ENCODE measurements around the gene FOXC2.
"Not testable (repeated sequence)": the region's sequence is repeated elsewhere in the genome, so short reads cannot be mapped to it uniquely, and the experiment has no call there.

FOXC2 gene

DNA sequence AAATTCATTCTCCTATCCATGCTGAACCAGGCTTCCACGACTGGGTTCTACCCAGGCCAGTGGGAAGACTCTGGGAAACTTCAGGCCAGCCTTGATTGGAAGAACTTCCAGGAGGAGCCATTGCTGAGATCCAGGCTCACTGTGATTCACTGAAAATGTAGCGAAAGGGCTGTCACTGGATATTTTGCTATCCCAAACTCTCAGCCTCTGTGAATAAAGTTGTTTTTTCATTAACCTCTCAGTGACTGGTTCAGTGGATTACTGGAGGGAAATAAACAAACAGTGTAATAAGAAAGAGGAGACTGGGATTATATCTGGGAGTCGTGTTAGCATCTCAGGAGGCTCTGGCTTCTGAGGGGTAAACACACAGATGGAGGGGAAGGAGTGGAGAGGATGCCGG, 14.8 kb downstream of the FOXC2 start:
- in situ Hi-C loops (cut with MboI; ENCODE audit: low sequenced_read_pairs), result no loop called here

- in situ Hi-C loops (cut with MboI; ENCODE audit: low sequenced_read_pairs), result no loop called here
Observed at GRCh38 chr16:86584071-86584685, 17.5 kb downstream of the FOXC2 start.

DNA sequence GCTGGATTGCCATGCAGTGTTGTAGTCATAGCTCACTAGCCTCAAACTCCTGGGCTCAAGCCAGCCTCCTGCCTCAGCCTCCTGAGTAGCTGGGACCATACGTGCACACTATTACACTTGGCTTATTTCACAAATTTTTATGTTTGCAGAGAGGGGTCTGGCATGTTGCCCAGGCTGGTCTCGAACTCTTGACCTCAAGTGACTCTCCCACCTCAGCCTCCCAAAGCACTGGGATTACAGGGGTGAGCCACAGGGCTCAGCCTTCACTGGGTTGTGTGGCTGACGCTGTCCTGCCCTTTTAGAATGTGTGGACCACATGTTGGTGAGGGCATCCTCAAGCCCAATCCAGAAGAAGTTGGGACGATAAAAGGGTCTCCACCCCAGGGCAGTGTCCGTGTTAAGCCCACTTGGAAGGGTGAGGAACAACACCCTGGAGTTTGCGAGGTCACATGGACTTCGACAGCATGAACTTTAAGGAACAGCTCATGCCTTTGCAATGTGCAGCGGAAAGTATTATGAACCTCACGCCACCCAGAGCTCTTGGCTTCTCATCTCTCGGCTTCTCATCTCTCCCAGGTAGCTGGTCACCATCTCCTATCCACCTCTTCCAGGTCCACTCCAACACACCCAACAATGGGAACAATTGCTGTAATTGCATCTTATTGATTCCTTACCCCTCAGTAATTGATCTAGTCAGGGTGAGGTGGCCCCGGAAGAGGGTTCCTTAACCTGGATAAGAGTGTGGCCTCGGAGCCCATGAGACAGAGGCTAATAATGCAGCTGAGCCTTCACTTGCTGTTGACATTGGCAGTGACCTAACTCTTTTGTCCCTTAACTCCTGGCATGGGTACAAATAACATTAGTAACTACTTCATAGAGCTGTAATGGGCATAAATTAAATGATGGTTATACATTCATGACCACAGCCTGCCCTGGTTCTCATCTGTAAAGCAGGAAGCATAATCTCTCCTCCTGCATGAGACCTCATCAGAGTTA, 18.4 kb downstream of the FOXC2 start:
- in situ Hi-C loops (cut with MboI; ENCODE audit: low sequenced_read_pairs), result no loop called here

DNA sequence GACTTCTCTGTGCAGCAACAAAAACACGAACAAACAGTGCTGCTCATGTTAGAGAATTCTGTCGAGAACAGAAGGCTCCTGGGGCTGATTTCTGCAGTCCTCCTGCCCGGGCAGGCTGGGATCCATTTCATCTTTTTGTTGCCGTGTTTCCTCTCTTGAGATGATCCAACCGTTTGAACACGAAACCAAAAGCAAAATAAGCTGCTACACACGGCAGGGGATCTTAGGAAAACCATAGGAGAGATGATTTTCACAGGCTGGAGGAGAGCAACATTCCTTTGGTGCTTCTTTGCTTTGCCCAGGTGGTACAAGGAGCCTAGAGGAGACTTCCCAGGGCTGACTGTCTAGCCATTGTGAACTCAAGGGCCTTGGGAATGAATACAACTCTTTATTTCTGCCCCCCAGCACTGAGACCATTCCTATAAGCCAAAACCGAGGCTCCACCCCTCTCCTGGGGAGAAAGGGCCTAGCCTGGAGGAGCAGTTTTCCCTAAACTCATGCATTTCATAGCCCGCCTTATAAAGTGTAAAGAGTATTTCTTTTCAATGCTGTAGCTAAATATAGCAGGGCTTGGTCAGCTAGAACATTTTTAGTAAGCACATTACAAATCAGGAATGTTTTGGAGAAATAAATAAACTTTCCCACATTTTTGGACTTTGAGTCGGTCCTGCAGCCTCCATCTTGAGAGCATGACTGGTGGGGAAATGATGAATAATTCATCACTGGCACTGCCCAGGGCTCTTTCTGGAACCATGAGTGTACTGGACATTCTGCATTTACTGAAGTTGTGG, 19.4 kb downstream of the FOXC2 start:
- in situ Hi-C loops (cut with MboI; ENCODE audit: low sequenced_read_pairs), result no loop called here

DNA sequence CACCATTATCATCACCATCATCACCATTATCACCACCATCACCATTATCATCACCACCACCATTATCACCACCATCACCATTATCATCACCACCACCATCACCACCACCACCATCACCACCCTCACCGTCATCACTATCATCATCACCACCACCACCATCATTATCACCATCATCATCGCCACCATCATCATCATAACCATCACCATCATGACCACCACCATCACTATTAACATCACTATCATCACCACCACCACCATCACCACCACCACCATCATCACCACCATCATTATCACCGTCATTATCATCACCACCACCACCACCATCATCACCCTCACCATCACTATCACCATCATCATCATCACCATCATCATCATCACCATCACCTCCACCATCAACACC, 20.9 kb downstream of the FOXC2 start:
- in situ Hi-C loops (cut with MboI; ENCODE audit: low sequenced_read_pairs), result no loop called here

GRCh38 chr16:86587955-86588354, 21.3 kb downstream of the FOXC2 start:
- in situ Hi-C loops (cut with MboI; ENCODE audit: low sequenced_read_pairs), result not testable (repeated sequence)

DNA sequence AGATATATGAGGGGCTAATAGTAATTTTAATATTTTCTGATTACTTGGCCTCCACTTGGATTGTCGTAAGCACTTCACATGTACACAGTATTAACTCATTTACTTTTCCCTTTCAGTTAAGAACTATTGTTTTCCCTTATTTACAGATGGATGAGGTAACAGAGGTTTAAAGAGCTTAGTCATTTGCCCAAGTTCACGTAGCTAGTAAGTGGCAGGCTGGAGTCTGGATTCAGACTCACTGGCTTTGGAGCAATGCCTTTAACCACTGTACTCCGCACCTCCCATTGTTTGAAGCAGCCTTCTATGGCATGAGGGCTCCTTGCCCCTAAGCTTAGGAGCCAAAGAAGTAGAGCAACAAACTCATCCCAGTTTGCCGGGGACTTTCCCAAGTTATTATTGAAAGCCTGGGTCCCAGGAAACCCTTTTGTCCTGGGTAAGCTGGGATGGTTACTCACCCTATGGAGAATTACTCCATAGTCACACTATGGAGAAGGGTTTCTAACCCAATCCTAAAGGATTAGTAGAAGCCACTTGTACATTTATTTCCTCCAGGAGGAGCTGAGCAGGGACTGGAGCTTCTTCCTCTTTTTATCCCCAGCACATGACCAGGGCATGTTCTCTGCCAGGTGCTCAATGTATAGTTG, 24.0 kb downstream of the FOXC2 start:
- in situ Hi-C loops (cut with MboI; ENCODE audit: low sequenced_read_pairs), result no loop called here

- in situ Hi-C loops (cut with MboI; ENCODE audit: low sequenced_read_pairs), result no loop called here
Observed at GRCh38 chr16:86591270-86591669, 24.6 kb downstream of the FOXC2 start.

DNA sequence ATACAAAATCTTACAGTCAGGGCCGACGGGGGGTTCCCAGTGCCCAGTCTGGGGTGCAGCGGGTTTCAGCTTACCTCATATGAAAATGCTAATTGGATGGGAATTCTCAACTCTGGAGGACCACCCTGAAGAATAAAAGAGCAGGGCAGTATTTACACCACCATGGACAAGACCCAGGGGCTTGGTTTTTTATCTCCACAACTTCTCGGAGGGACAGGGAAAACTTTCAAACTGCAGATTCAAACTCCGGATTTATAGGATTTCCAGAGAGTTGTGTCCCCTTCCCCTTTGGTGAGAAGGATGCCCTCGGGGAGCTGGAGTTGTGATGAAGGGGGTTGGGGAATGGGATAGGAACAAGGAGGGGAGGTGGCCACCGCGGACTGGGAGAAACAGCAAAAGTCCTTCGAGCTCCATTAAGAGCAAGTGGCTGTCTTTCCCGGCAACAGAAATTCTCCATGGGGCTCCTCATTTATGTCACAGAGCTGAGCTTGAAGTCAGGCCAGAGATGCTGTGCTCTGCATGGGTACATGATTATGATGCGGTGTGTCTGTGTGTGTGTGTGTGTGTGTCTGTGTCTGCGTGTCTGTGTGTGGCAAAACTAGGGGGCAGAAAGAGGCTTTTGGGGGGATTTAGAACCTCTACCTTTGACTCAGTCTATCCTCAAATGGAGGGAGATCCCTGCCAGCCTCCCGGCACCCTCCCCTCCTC, 27.4 kb downstream of the FOXC2 start:
- in situ Hi-C loops (cut with MboI; ENCODE audit: low sequenced_read_pairs), result no loop called here

DNA sequence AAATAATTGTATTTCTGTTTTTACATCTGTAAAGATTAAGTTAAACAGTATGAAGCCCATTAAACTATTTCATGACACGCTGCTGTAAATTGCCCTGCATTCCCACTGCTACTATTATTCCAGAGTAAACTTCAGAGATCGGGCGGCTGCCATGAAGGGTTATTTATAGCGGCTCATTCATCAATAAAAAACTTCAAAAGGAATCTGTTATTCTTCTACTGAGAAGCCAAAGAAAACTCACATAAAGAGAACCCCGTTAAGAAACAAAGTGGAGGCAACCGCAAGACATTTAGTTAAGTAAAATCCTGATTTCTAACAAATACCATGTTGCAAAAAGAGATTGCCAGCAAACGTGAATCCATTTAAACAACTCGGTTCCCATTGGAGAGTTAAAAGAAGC, 28.1 kb downstream of the FOXC2 start:
- in situ Hi-C loops (cut with MboI; ENCODE audit: low sequenced_read_pairs), result no loop called here

DNA sequence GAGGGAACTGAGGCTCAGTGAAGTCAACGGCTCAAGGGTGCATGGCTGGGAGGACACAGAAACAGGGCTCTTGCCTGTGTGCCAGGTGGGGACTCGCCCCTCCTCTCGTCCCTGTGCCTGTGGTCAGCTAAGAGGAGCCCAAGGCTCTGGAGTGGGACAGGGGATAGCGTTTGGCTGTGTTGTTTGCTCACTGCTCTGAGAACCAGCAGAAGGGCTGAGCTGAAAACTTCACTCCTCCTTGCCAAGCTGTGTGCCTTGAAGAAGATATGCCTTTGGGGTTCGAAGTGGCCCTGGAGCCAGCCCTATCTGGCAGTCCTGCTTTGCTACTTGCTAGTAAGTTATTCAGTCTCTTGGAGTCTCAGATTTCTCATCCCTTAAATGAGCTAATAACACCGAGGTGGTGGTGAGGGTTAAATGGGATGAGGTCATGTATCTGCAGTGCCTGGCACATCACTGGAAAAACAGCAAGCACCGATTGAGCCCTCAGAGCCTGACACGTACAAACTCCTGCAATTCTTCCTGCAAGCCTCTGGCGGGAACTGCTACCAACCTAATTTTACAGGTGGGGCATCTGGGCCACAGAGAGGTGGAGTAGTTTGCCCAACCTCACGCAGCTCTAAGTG, 29.5 kb downstream of the FOXC2 start:
- in situ Hi-C loops (cut with MboI; ENCODE audit: low sequenced_read_pairs), result no loop called here

- in situ Hi-C loops (cut with MboI; ENCODE audit: low sequenced_read_pairs), result no loop called here
Observed at GRCh38 chr16:86597126-86597879, 30.7 kb downstream of the FOXC2 start.

GRCh38 chr16:86597880-86598606, 31.4 kb downstream of the FOXC2 start:
- in situ Hi-C loops (cut with MboI; ENCODE audit: low sequenced_read_pairs), result no loop called here

- in situ Hi-C loops (cut with MboI; ENCODE audit: low sequenced_read_pairs), result no loop called here
Observed at GRCh38 chr16:86598607-86599565, 32.3 kb downstream of the FOXC2 start.

DNA sequence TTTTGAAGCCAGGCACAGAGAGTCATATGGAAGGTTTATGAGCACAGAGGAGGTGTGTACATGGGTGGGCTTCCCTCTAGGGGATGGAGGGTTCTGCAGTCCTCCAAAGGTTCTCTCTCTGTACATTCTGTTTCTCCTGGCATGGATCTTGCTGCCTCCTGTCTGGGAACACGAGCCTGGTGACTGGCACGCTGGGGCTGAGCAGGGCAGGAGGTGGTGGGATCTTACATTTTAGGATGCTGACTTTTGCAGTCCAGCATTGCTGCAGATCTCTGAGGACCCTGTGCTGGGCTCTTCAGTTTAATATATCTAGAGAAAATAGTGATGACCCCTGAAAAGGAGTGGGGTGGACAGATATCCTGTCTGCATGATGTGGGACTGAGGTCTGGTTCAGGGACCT, 34.7 kb downstream of the FOXC2 start:
- in situ Hi-C loops (cut with MboI; ENCODE audit: low sequenced_read_pairs), result no loop called here

DNA sequence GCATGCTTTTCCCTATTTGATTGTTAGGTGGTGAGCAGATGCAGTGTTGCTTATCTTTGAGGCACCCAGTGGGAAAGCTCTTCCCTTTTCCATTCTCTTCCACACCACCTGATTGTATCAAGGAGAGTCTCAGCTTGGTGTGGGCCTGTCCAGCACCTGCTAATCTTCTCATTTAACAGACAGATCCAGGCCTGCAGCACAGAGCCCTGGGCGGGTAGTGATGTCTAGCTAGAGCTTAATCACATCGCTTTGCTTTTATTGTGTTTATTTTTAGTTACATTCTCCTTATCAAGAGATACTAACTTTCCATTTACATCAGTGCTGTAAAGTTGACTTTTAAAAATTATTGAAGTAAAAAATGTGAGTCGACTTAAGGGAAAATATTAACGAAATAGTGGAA, 35.9 kb downstream of the FOXC2 start:
- in situ Hi-C loops (cut with MboI; ENCODE audit: low sequenced_read_pairs), result no loop called here

DNA sequence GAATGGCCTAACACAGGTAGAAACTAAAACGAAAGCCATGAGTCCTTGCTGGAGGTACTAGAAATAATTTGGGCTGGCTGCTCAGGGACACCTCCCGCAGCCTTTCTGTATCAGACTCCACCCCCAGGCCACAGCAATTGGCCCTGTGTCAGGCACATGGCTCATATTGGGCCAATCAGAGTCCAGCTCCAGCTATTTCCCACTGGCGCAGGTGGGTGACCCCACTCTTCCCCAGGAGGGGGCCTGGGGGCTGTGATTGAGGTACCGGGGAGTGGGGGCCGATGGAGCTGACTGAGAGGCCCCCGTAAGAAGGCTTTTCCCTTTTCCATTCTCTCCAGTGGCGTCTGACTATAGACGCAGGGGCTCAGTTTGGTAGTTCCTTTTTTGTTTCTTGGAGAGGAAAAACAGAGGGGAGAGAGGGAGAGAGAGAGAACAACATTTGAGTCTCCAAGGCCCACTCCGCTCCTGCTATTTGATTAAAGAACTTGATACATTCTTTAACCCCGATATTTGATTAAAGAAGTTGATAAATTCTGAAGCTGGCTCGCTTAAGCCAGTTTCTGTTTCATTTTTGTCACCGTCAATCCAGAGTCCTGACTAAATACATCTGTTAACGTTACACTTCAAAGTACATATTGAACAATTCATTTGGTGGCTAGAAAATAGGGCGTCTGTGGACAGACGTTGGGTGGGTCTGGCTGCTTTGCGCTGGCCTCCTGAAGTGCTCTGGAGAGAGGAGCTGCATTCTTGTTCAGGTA, 38.0 kb downstream of the FOXC2 start:
- in situ Hi-C loops (cut with MboI; ENCODE audit: low sequenced_read_pairs), result no loop called here
